Measurements from ENCODE around the gene FFAR1. TPM values are rescaled to one million over a fixed set of nuclear protein-coding genes. Genes with fewer than 3 reads are reported as not detected.

The FFAR1 gene
- total and polyA plus RNA-seq, 10 donors, result 0.16 to 0.52 (median 0.26) TPM; not detected in 3

DNA sequence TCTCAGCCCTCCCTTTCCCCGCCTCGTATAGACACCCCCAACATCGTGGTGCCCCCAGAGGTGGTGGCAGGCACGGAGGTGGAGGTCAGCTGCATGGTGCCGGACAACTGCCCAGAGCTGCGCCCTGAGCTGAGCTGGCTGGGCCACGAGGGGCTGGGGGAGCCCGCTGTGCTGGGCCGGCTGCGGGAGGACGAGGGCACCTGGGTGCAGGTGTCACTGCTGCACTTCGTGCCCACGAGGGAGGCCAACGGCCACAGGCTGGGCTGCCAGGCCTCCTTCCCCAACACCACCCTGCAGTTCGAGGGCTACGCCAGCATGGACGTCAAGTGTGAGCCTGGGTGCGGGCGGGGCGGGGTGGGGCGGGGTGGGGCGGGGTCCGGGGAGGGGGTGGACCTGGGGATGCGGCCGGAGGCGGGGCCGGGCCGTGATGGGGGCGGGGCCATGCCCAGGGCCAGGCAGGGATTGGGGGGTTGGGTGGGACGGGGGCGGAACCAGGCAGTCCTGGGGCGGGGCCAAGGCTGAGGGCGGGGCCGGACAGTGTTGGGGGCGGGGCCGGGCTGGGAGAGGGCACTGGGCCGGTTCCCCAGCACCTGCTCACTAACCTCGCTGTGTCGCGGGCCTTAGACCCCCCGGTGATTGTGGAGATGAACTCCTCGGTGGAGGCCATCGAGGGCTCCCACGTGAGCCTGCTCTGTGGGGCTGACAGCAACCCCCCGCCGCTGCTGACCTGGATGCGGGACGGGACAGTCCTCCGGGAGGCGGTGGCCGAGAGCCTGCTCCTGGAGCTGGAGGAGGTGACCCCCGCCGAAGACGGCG is 48.0 kb upstream of the FFAR1 start:
- H3K27ac ChIP-seq, result no peak overlapping the region
- intact Hi-C loops (cut with DNase I; ENCODE audit: low total_unique reads), result no loop called here
- H3K4me3 ChIP-seq, result no peak overlapping the region
- TF ChIP-seq CTCF (IDR thresholded peaks at IDR 0.05 in 8 of 11, conservative IDR thresholded peaks at IDR 0.05 in 3 of 11) (no peak), POLR2AphosphoS5 (IDR thresholded peaks at IDR 0.05) (no peak), POLR2A (IDR thresholded peaks at IDR 0.05) (no peak)
- WGBS, 5 donors, result 61 to 83% (median 79%) methylated on average over 11 to 55 of the region's 55 CpGs
- H3K27me3 ChIP-seq (replicated peaks in 1 of 7), result peaks cover 0 to 21% (median 0%) of the 10 kb centered on the region in 7 donors
- no peaks in the 10 kb centered on the region for H3K9me3 ChIP-seq
- H3K4me1 ChIP-seq, result peaks cover 7 to 29% (median 19%) of the 10 kb centered on the region in 6 donors
- no peak for DNase-seq
- H3K36me3 ChIP-seq, result no peaks in the 10 kb centered on the region

DNA sequence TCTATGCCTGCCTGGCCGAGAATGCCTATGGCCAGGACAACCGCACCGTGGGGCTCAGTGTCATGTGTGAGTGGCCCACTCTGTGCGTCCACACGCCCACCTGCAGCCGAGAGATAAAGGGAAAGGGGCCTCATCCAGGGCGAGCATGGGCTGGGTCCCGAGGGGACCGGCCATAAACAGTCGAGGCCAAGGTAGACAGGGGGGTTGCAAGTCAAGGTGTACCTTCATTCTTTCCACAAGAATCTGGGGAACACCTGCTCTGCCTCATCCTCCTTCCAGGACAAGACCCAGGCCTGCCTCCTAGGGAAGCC is 47.4 kb upstream of the FFAR1 start:
- H3K4me3 ChIP-seq, result no peak overlapping the region
- peaks cover 0 to 19% (median 0%) of the 10 kb centered on the region in 7 donors for H3K27me3 ChIP-seq (replicated peaks in 1 of 7)
- no peak overlapping the region for H3K27ac ChIP-seq
- DNase-seq, result no peak
- H3K9me3 ChIP-seq, result no peaks in the 10 kb centered on the region
- peaks cover 7 to 24% (median 14%) of the 10 kb centered on the region in 6 donors for H3K4me1 ChIP-seq
- H3K36me3 ChIP-seq, result no peaks in the 10 kb centered on the region
- no peak for TF ChIP-seq POLR2AphosphoS5 (IDR thresholded peaks at IDR 0.05)
- TF ChIP-seq POLR2A (IDR thresholded peaks at IDR 0.05), result no peak
- no peak for TF ChIP-seq CTCF (IDR thresholded peaks at IDR 0.05 in 8 of 11, conservative IDR thresholded peaks at IDR 0.05 in 3 of 11)
- 88 to 96% (median 90%) methylated on average over 10 of the region's 10 CpGs for WGBS, 5 donors
- intact Hi-C loops (cut with DNase I; ENCODE audit: low total_unique reads), result no loop called here

DNA sequence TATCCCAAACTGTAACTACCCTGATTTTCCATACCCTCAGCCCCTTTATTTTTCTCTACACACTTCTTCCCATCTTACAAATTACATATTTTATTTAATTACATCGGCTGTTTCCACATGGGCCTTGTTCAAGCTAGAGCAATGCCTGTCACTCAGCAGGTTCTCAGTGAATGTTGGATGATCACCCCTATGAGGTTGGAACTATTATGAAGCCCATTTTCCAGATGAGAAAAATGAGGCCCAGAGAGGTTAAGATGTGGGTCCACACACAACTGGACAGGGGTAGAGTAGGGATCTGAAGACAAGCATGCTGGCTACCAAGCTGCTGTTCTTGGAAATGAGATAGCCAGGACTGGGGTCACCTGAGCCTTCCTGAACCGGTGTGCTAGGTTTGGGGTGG is 45.7 kb upstream of the FFAR1 start:
- 86 to 99% (median 92%) methylated on average over 2 of the region's 2 CpGs for WGBS, 5 donors
- no peak for DNase-seq

More for the DNA sequence above, 45.7 kb upstream of the FFAR1 start:
- TF ChIP-seq CTCF (IDR thresholded peaks at IDR 0.05 in 8 of 11, conservative IDR thresholded peaks at IDR 0.05 in 3 of 11) (no peak), POLR2A (IDR thresholded peaks at IDR 0.05) (no peak), POLR2AphosphoS5 (IDR thresholded peaks at IDR 0.05) (no peak)
- Histone ChIP-seq H3K4me1 (peaks cover 0 to 17% (median under 1%) of the 10 kb centered on the region in 6 donors), H3K27ac (no peak overlapping the region), H3K36me3 (no peaks in the 10 kb centered on the region), H3K4me3 (no peak overlapping the region), H3K9me3 (no peaks in the 10 kb centered on the region), H3K27me3 (replicated peaks in 1 of 7) (peaks cover 0 to 12% (median 0%) of the 10 kb centered on the region in 7 donors)
- intact Hi-C loops (cut with DNase I; ENCODE audit: low total_unique reads), result no loop called here

Data from spleen (tissue), 11 donors.